Adrenal gland (tissue), 12 donors: Measurements from ENCODE around the gene MCM7. TPM values are rescaled to one million over a fixed set of nuclear protein-coding genes. Genes with fewer than 3 reads are reported as not detected.

Source experiments
- DNase-seq, 7 donors: peaks; one replicate each; pipeline ENCODE4 v3.0.0-alpha.2; 2019 to 2020
- H3K27ac ChIP-seq, 5 donors: fragments of 200-600 bp; sonication (generic) in 4 of 5; 1 replicate in 3 of 5; 2 replicates in 2 of 5; pipeline versions ENCODE4 v1.5.1 to v1.8.0; 2016 to 2020; ENCODE audit warnings: mild to moderate bottlenecking in 1 of 5
- H3K27me3 ChIP-seq: fragments of 200-600 bp; 2 replicates; pipeline ENCODE4 v1.8.0; 2021
- H3K36me3 ChIP-seq, 2 donors: fragments of 200-600 bp; replicated peaks in 1 of 2; 1 replicate in 1 of 2; 2 replicates in 1 of 2; pipeline versions ENCODE4 v1.5.1 to v1.8.0; 2018 to 2022
- H3K4me1 ChIP-seq, 2 donors: fragments of 200-600 bp; replicated peaks in 1 of 2; 1 replicate in 1 of 2; 2 replicates in 1 of 2; pipeline versions ENCODE4 v1.5.1 to v1.8.0; 2018 to 2021
- H3K4me3 ChIP-seq, 4 donors: fragments of 200-600 bp; sonication (generic) in 3 of 4; one replicate each; pipeline ENCODE4 v1.5.1; 2016 to 2018
- H3K9me3 ChIP-seq, 3 donors: fragments of 200-600 bp; sonication (generic) in 1 of 3; replicated peaks in 1 of 3; 1 replicate in 2 of 3; 2 replicates in 1 of 3; pipeline versions ENCODE4 v1.5.1 to v1.8.0; 2016 to 2021
- CTCF ChIP-seq, 6 experiments: fragments of 450-650 bp in 4 of 6; fragments of 200-600 bp in 2 of 6; sonication (generic) in 1 of 6; IDR thresholded peaks; 1 replicate in 5 of 6; 2 replicates in 1 of 6; pipeline versions ENCODE4 v1.5.1 to v1.8.0; 2016 to 2021; ENCODE audit warnings: antibody characterized with exemption in 6 of 6, mild to moderate bottlenecking in 2 of 6, moderate library complexity in 1 of 6
- POLR2A ChIP-seq, 2 donors: fragments of 450-650 bp; IDR thresholded peaks; one replicate each; pipeline ENCODE4 v1.6.1; 2017; ENCODE audit warnings: antibody characterized with exemption in 2 of 2, mild to moderate bottlenecking in 2 of 2, moderate library complexity in 1 of 2
- WGBS, 4 donors: extraction: QIAGEN DNeasy Blood & Tissue Kit in 2 of 4; methylation state at CpG; one replicate each; pipeline versions ENCODE4 v1.1.5 to v1.1.7; 2013 to 2017; 5-methylcytosine and 5-hydroxymethylcytosine counted together
- intact Hi-C, 2 donors: fragments of 100-400 bp; cut with DNase I; formaldehyde crosslinking; loops; one replicate each; pipeline versions ENCODE4 v1.14.1 to v1.15.0; 2022 to 2023
- polyA plus RNA-seq, 3 donors: library from polyadenylated mRNA; stranded (reverse); fragments of 200-250 nt in 2 of 3; fragments of 350-450 nt in 1 of 3; fragmentation: Illumina TruSeq in 1 of 3; extraction: RNeasy Lipid Tissue Mini Kit (QIAGEN cat#74804) in 1 of 3; gene quantifications; one replicate each; pipeline ENCODE4 v1.2.3, GENCODE V29; 2013 to 2014
- total RNA-seq, 9 donors: library from RNA; depleted of rRNA in 4 of 9; stranded (reverse); fragments of >200 nt in 4 of 9; fragments of 120-200 nt in 1 of 9; fragmentation: NEBNext Ultra II Directional in 1 of 9; extraction: Animal tissue kit (Norgen Biotek cat#: 25700) in 1 of 9; gene quantifications; one replicate each; pipeline versions ENCODE4 v1.1.0 to v1.2.4, GENCODE V29; 2013 to 2023
- donor health status: healthy with polysubstance abuse.
- donor health status: Bipolar disorder and iron deficiency.
- donor health status: DM: yes; HTN: yes; CAD: no.
- donor health status: DM: no; HTN: no; CAD: no.
- donor health status: DM: no; HTN: no; CAD: no.
- donor health status: DM: yes; HTN: yes; CAD: no.

Gene MCM7
- total and polyA plus RNA-seq, 12 donors, result 12.2 to 72.3 (median 30.6) TPM

GRCh38 chr7:100126239-100126930 lies 25.2 kb upstream of the MCM7 start:
- intact Hi-C loops, result no loop called here
- peak overlapping the region; percentile 87 to 99 (median 92) for H3K27ac ChIP-seq
- no peaks in the 10 kb centered on the region for H3K27me3 ChIP-seq
- H3K36me3 ChIP-seq, result no peaks in the 10 kb centered on the region
- DNase-seq, result no peak
- peaks cover 14 to 26% of the 10 kb centered on the region in 2 donors for H3K4me1 ChIP-seq
- H3K4me3 ChIP-seq, result peak overlapping the region; percentile 57 to 95 (median 71)
- TF ChIP-seq POLR2A (IDR thresholded peaks at IDR 0.05) (no peak), CTCF (IDR thresholded peaks at IDR 0.05) (peak in 1 of 6 experiments; percentile 12)
- 11 to 20% (median 13%) methylated on average over 17 to 29 of the region's 29 CpGs for WGBS, 4 donors
- H3K9me3 ChIP-seq, result no peaks in the 10 kb centered on the region

- Histone ChIP-seq H3K4me3 (no peak overlapping the region), H3K27ac (peak overlapping the region in 1 of 5 donors; percentile 17), H3K4me1 (peaks cover 20 to 36% of the 10 kb centered on the region in 2 donors), H3K27me3 (no peaks in the 10 kb centered on the region), H3K36me3 (no peaks in the 10 kb centered on the region), H3K9me3 (no peaks in the 10 kb centered on the region)
- intact Hi-C loops, result no loop called here
- no peak for DNase-seq
- WGBS, 4 donors, result 70 to 84% (median 81%) methylated on average over 4 of the region's 4 CpGs
- TF ChIP-seq CTCF (IDR thresholded peaks at IDR 0.05), result no peak
- TF ChIP-seq POLR2A (IDR thresholded peaks at IDR 0.05), result no peak
These were observed 23.4 kb upstream of the MCM7 start for GRCh38 chr7:100124301-100125230.

- no peak overlapping the region for H3K27ac ChIP-seq
- H3K4me3 ChIP-seq, result no peak overlapping the region
- H3K27me3 ChIP-seq, result no peaks in the 10 kb centered on the region
- TF ChIP-seq CTCF (IDR thresholded peaks at IDR 0.05) (no peak), POLR2A (IDR thresholded peaks at IDR 0.05) (no peak)
- H3K9me3 ChIP-seq, result no peaks in the 10 kb centered on the region
- 80 to 100% (median 87%) methylated on average over 1 of the region's 1 CpG for WGBS, 4 donors
- peaks cover 19 to 32% of the 10 kb centered on the region in 2 donors for H3K4me1 ChIP-seq
- peak in 2 of 7 donors; percentile 45 to 55 for DNase-seq
- intact Hi-C loops, result no loop called here
- no peaks in the 10 kb centered on the region for H3K36me3 ChIP-seq
These were observed 21.4 kb upstream of the MCM7 start for GRCh38 chr7:100122568-100122967.

GRCh38 chr7:100122067-100122466 lies 20.9 kb upstream of the MCM7 start:
- 35 to 56% (median 49%) methylated on average over 13 of the region's 13 CpGs for WGBS, 4 donors
- Histone ChIP-seq H3K4me3 (no peak overlapping the region), H3K9me3 (no peaks in the 10 kb centered on the region), H3K36me3 (no peaks in the 10 kb centered on the region), H3K4me1 (peaks cover 18 to 29% of the 10 kb centered on the region in 2 donors), H3K27ac (no peak overlapping the region), H3K27me3 (no peaks in the 10 kb centered on the region)
- TF ChIP-seq POLR2A (IDR thresholded peaks at IDR 0.05) (no peak), CTCF (IDR thresholded peaks at IDR 0.05) (no peak)
- DNase-seq, result no peak
- intact Hi-C loops, result no loop called here
